ENCODE results near the gene MYCBPAP.

DNA sequence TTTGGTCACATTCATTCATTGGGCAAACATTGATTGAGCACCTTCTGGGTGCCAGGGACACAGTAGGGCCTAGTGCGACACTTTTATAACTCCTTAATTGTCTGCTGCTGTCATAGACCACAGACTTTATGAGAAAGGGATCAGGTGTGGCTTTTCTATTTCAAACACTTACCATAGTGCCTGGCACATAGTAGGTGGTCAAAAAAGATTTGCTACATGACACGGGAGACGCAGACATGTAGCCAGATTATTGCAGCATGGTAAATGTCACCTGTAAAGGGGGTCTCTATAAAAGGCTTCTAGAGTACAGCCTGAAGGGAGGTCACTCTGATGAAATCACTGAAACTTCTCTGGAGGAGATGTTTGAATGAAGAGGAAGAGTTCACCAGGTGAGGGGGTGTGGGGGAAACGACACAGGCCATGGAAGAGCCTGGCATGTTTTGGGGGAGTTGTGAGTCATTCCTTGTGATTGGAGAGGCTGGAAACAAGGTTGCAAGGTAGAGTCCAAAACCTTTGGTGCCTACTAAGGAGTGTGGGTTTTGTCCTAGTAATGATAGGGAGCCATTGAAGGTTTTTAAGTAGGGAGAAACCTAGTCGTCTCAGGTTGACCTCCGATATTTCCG, 28.0 kb upstream of the MYCBPAP start:
- TF ChIP-seq EZH2phosphoT487 (IDR thresholded peaks at IDR 0.05; ENCODE audit: insufficient read depth, low read depth) = no peak
- TF ChIP-seq EZH2 (IDR thresholded peaks at IDR 0.05; ENCODE audit: insufficient read depth, poor library complexity, severe bottlenecking) = no peak
